ELF-1 (cell line): ENCODE results near the gene SFN.
"Not testable (repeated sequence)": the region's sequence is repeated elsewhere in the genome, so short reads cannot be mapped to it uniquely, and the experiment has no call there.

Source experiments
- DNase-seq: peaks from one replicate; pipeline ENCODE4 v3.0.0-alpha.2; 2016; ENCODE audit warnings: low read depth, low spot score

Gene SFN

GRCh38 chr1:26864610-26865480 lies 1.9 kb downstream of the SFN start:
- DNase-seq, result peak; percentile 99

GRCh38 chr1:26873097-26873496 lies 10.1 kb downstream of the SFN start:
- not testable (repeated sequence) for DNase-seq

- peak; percentile 46 for DNase-seq
Measured at GRCh38 chr1:26874896-26875295, 11.9 kb downstream of the SFN start.

- DNase-seq, result no peak
Measured at GRCh38 chr1:26877326-26877725, 14.4 kb downstream of the SFN start.

GRCh38 chr1:26879793-26880192 lies 16.8 kb downstream of the SFN start:
- DNase-seq, result no peak

- DNase-seq, result not testable (repeated sequence)
Measured at GRCh38 chr1:26881611-26882010, 18.7 kb downstream of the SFN start.

GRCh38 chr1:26882696-26883463 lies 19.9 kb downstream of the SFN start:
- DNase-seq, result no peak

- DNase-seq, result no peak
Measured at GRCh38 chr1:26887125-26887524, 24.2 kb downstream of the SFN start.

- DNase-seq, result no peak
Measured at GRCh38 chr1:26888231-26888630, 25.3 kb downstream of the SFN start.

GRCh38 chr1:26889551-26890466 lies 26.9 kb downstream of the SFN start, which contains the start of gene GPN2:
TSS of gene GPN2 (minus strand) at chr1:26890283. CDS start at chr1:26890096, 187 bp downstream.
- DNase-seq, result peak; percentile 87

- no peak for DNase-seq
Measured at GRCh38 chr1:26890467-26890796, 27.5 kb downstream of the SFN start.

GRCh38 chr1:26894263-26894662 lies 31.3 kb downstream of the SFN start:
- DNase-seq, result no peak

- DNase-seq, result no peak
Measured at GRCh38 chr1:26897351-26897750, 34.4 kb downstream of the SFN start.

GRCh38 chr1:26900001-26900814 lies 37.3 kb downstream of the SFN start, which contains the start of gene GPATCH3:
TSS of gene GPATCH3 (minus strand) at chr1:26900467. CDS start at chr1:26900442, 25 bp downstream.
- DNase-seq, result peak; percentile 93

- DNase-seq, result no peak
Measured at GRCh38 chr1:26900815-26901511, 38.0 kb downstream of the SFN start.

GRCh38 chr1:26907071-26907917 lies 44.3 kb downstream of the SFN start:
- peak; percentile 87 for DNase-seq

- DNase-seq, result no peak
Measured at GRCh38 chr1:26909951-26910342, 47.0 kb downstream of the SFN start.

- DNase-seq, result no peak
Measured at GRCh38 chr1:26910343-26911160, 47.6 kb downstream of the SFN start.
